NCI-H2171 (cell line): ENCODE results near the gene DPY19L2.
A peak's percentile ranks its signal among the peaks of the same experiment; 100 is the strongest.
"Not testable (repeated sequence)": the region's sequence is repeated elsewhere in the genome, so short reads cannot be mapped to it uniquely, and the experiment has no call there.

Experiments used
- DNase-seq: peaks from one replicate; lab custom pipeline; 2025; lab: John Stamatoyannopoulos, UW

The DPY19L2 gene

DNA sequence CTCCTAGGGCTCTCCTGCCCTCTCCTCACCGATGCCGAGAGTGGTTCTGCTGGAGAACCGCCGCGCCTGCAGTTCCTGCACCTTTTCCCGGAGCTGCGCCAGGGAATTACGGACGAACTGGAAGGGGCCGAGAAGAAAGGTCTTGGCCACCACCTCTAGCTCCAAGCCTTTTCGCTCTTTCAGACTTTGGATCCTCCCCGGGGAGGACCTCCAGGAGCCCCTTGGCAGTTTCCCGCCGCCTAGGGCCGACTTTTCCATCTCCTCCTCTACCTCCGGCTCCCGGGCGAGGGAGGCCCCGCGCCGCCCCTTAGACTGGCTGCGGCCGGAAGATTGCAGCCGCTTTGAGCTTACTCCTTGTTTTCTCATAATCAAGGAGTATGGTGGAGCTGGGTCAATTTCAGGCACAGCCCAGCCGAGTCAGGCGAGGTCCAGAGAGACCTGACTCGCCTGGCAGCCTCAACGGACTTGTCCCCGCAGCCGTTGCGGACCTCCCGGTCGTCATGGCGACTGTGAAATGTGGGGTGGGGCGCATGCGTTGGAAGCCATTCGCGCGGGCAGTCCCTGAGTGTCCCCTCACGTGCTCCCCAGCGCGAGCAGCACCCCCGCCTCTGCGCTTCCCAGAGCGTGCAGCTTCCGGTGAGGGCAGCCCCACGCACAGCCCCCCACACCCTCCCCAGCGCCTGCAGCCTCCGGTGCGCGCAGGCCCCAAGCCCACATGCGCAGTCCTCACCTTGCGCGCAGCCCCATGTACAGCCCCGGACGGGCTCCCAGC is at the start of gene DPY19L2:
TSS of gene DPY19L2 (minus strand) at position 466 of the 772 bp plus-strand sequence. CDS start at position 366, 100 bp downstream.
- peak; percentile 86 for DNase-seq

DNA sequence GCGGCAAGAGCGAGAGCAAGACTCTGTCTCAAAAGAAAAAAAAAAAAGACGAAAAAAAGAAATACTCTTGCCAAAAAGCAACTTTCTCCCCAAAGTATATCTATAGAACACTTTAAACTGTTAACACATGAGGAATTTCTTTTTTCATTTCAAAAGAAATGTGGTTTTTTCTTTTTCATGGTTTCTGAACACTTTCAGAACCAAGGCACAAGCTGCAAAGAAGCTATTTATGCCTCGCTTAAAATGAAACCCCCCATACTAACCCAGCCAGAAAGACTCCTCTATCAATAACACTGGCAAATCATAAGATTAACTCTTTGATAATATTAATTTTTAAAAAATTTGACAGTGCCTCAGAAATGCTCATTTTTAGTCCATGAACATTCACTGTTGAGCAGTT is 48.6 kb upstream of the DPY19L2 start:
- not testable (repeated sequence) for DNase-seq

DNA sequence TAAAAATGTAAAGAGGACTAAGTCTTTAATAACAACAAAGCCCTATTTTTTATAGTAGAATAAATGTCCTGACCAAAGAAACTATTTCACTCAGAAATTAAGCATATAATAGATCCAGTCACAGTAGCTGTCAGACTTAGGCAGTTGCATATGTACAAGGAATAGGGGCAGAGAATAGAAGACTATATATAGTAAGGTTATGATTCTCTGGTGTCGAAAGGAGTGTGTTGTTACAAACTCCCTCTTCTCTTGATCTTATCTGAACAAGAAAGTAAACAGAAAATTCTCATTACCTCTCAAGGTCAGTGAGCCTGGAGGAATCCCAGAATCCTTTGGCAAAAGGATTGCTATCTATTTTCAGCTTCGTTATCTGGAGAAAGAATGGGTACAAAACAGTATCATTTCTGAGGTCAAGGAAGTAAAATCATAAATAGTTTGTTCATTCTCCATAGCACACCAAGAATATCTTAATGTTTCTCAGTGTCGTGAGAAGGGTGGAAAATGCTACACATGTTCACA is 46.9 kb upstream of the DPY19L2 start:
- not testable (repeated sequence) for DNase-seq

DNA sequence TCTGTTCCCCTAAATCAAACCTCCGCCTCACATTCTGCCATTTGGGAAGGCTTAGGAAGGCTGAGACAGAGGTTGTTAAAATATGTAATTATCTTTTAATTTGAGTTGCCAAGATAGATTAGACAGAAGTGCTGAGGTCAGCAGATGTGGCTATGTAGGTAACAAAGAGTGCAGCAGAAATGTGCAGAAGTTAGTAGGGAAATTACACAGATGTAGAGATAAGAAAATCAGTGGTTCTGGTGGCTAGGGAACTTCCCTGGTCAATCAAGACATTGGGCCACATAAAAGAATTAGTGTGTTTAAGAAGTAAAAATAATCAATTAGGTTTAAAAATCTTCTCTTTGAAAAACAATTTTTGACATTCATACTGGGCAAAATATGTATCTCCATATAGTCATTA is 46.1 kb upstream of the DPY19L2 start:
- not testable (repeated sequence) for DNase-seq

DNA sequence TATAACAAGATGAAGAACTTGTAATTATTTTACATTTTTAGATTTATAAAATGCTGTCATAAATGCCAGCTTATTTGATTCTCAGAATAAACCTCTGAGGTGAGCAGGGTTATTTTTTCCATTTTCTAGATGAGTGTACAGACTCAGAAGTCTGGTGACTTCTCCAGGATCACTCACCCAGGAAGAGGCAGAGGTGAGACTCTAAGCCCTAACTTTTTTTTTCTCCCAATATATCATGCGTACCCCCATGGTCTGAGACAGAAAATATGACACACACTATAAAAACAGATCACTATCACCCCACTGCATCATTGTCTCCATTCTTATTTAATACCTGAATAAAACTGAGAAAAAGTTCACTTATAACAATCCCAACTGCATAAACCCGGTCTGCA is 45.4 kb upstream of the DPY19L2 start:
- DNase-seq, result not testable (repeated sequence)

DNA sequence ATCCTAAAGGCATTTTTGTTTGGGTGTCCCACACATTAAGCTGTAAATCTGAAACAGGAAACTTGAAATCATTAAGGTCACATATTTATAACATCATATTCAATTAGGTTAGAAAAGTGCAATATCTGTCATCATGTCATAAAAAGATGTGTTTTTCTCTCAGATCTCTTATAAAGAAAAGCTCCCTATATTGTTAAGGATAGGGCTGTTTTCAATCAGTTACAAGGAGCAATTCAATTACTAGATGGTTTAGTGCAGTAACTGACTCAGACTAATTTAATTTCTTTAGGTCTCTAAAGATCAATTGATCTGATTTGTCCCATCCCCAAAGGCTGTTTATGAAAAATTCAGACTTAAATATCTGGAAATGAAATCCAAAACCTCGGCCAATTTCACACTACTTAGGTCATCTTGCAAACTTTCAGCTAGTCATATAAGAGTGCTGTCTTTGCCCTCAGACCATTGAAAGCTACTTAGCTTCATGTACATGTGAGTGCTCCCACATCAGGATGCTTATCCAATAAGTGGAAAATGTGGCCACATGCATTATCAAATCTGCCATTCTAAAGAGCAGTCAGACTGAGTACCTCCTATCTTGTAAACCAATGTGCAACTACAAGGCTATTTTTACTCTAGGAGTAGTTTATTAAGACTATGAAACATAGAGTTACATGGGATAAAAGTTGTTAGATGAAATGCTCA is 44.8 kb upstream of the DPY19L2 start:
- not testable (repeated sequence) for DNase-seq

DNA sequence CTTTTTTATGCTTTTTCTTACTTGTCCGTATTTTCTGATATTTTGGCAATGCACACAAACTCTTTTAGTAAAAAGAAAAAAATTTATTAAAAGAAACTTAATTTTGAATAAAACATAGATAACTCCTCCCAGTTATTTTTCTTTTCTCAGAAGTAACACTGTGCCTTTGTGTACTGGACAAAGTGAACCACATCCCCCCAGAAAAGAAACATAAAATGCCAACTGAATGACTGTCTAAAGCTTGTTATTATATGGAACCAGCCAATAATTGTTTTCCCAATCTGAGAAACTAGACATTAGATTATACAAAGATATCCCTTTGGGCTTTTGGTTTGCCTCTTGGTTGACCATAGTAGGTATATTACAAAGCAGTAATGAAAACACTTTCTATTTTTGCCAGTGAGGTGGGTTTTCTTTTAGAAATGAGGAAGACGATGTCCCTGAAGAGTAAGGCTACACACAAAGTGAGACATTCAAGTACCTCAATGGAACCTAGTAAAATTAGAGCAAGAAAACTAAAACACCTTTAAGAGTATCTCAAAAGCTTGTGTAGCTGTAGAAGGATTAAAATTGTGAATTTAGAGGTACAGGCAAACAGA is 44.2 kb upstream of the DPY19L2 start:
- DNase-seq, result not testable (repeated sequence)

DNA sequence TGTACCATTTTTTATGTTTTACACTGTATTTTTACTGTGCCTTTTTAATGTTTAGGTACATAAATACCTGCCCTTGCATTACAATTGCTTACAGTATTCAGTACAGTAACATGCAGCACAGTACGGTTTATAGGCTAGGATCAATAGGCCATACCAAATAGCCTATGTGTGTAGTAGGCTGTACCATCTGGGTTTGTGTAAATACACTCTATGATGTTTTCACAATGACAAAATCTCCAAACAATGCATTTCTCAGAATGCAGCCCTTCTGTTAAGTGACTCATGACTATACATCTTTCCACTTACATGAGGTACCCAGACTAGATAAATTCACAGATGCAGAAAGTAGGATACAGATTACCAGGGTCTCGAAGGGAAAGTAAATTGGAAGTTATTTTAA is 43.0 kb upstream of the DPY19L2 start:
- DNase-seq, result not testable (repeated sequence)

DNA sequence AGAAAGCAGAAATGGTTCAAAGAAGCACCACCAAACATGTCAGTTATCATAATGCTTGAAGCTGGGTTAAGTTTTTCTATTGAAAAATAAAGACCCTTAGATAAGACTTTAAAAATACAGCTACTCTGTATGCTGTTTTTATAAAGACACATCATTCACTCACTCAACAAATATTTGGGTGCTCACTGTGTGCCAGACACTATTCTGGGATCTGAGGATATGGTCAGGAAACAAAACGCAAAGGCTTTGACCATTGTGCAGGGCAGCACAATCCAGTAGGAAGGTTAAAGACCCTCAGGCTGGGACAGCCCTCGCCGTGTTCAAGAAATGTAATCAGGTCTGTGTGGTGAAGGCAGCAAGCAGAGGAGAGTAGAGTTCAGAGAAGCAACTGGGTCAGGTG is 38.0 kb upstream of the DPY19L2 start:
- no peak for DNase-seq

DNA sequence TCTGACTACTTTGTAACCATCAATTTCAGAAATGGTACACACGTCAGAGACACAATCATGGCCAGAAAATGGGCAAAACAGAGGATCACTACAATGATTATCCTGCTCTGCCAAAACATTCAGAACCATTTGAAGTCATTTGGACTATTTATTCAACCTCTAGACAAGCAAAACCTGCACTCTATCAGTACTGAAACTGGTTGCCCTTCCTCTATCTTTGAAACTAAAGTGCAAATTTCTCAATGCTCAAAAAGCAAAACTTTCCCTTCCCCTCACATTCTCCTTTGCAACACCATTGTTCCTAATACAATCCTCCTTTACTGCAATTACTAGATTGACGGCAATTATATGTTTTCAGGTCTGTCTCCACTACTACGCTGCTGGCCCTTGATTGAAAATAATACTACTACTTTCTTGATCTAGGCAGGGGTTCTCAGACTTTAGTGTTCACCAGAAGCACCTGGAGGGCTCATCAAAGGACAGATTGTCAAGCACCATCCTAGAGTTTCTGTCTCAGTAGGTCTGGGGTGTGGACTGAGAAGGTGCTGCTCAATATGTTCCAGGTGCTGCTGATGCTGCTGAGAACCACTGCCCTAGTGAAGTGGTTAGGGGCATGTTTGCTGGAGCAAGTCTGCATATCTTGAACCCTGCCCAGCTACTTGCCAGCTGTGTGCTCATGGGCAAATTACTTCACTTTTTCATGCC is 31.5 kb upstream of the DPY19L2 start:
- DNase-seq, result not testable (repeated sequence)

DNA sequence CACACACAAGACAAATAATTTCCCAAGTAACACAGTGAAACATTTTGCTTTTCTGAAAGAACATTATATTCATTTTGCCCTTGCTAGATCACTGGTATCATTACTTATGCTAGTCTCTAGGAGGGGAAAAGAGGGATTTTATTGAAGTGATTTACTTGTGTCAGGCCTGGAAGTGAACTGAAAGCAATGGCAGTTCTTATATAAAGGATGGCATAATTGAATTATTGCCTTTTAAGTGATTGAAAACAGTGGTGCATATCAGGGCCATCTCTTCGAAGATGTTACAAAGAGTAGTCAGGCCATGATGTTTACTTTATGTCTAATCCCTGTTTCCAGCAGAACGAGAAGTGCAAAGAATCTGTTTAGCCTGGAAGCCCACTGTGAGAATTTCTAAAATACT is 30.7 kb upstream of the DPY19L2 start:
- not testable (repeated sequence) for DNase-seq

DNA sequence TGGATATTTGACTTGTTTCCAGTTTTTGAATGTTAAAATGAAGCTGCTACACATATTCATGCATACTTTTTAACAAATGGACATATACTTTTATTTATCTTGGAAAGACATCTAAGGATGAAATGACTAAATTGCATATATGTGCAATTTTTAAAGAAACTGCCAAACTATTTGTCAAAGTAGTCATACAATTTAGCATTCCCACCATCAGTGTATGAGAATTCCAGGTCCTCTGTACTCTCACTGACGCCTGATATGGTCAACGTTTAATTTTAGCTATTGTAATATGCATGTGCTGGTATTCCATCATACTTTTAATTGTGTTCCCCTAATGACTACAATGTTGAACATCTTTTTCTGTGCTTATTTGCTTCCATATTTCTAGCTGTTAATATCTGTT is 22.5 kb upstream of the DPY19L2 start:
- DNase-seq, result not testable (repeated sequence)

DNA sequence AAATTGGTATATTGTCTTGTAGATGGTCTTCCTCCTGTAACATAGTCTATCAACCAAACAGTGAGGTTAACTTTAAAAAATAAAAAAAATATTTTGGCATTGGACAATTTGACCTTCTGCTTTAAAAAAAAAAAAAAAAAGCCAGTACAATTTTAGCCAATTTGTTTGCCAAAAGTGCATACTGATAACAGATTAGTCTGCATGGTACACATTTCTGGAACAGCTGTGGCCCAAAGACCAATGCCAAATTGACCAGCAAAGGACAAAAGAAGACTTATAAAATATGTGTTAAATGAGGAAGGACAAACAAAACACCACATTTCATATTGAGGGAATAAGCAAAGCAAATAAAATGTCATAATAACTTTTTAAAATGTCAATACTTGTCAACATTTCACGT is 20.8 kb upstream of the DPY19L2 start:
- not testable (repeated sequence) for DNase-seq

DNA sequence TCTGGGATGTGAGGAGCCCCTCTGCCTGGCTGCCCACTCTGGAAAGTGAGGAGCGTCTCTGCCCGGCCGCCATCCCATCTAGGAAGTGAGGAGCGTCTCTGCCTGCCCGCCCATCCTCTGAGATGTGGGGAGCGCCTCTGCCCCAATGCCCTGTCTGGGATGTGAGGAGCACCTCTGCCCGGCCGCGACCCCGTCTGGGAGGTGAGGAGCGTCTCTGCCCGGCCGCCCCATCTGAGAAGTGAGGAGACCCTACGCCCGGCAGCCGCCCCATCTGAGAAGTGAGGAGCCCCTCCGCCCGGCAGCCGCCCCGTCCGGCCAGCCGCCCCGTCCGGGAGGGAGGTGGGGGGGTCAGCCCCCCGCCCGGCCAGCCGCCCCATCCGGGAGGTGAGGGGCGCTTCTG is 18.3 kb upstream of the DPY19L2 start:
- not testable (repeated sequence) for DNase-seq

DNA sequence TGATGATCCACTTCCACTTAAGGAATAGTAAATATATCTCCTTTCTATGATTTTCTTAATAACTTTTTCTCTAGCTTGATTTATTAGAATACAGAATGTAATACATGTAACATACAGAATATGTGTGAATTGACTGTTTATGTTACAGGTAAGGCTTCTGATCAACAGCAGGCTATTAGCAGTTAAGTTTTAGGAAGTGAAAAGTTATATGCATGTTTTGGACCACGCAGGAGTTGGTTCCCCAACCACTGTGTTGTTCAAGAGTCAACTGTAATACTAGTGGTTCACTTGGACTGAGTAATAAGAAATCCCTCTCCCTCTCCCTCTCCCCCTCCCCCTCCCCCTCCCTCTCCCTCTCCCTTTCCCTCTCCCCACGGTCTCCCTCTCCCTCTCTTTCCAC is 17.5 kb upstream of the DPY19L2 start:
- DNase-seq, result not testable (repeated sequence)

DNA sequence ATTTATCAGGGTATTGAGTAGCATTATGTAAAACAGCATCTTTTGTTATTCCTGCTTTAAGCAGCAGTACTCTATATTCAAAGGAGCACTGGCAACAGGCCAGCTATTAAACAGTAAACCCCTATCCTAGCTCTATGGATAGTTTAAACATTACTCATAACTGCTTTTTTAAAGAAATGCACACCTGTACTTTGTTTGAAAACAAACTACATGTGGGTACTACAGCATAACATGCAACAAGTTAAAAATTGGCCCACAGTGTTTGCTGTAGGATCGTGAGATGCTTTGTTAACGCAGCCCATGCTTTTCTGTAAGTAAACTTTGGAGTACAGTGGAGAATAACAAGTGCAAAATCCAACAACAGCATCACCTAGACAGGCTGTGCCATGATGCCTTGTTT is 14.3 kb upstream of the DPY19L2 start:
- DNase-seq, result not testable (repeated sequence)

DNA sequence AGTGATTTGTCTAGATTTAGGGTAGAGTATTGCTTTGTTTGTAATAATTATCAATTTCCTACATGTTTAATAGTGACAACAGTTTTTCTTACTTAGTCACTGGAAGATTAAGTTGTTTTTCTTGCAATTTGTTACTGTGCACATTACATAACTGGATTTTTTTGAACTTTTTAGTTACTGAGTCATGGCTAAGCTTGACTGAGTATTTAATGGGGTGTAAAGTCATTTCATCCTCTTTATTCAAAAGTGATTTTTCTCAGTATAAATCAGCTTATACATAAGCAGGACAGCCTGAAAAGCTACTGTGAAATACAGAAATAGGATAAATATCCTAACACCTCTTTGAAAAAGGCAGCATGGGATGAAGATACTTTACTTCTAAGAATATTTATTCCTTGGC is 12.5 kb upstream of the DPY19L2 start:
- not testable (repeated sequence) for DNase-seq

DNA sequence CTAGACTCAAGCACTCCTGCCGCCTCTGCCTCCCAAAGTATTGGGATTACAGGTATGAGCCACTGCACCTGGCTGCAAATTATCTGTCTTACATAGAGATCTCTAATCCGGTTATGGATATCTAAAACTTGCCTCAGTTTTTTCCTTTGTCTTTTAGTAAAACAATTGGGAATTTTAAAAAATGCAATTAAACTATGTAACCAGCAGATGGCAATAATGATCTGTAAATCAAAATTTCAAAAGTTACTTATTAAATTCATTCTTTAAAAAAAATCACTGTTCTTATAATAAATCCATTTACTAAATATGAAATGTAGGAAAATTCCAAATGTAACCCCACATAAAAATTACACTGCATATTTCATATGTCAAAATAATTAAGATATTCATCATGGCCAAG is 4.3 kb upstream of the DPY19L2 start:
- DNase-seq, result not testable (repeated sequence)

DNA sequence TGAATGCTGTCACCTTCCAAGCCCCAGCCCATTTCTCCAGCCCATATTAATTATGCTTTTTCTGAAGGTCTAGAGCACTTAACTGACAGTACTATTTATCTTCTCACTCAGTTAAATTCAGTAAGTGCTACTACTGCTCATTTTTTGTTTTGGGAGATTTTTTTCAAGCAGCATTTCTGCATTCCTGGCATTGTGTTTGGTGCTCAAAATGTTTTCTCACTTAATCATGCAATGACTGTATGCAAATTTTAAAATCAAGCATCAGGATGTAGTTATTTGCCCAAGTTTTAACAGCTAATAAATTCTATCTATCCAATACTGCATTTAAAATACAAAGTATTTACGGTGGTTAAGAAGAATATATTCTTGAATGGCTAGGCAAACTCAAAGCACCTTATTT is 1.6 kb upstream of the DPY19L2 start:
- DNase-seq, result not testable (repeated sequence)

DNA sequence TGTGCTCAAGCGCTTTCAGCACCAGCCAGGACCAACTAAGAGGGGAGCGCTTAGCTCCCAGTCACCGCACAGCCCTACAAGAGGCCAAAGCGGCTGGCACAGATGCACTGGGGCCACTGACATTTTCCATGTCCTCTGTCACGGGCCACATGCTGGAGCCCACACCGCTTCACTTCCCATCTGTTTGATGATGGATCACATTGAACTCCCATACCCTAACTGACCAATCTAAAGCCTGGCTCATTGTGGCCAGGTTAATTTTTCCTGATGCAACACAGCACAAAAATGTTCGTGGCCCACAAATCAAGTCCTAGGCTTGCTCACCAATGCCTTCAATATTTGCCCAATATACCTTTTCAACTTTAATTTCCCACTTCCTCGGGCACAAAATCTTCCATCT is 1.1 kb upstream of the DPY19L2 start:
- DNase-seq, result not testable (repeated sequence)

DNA sequence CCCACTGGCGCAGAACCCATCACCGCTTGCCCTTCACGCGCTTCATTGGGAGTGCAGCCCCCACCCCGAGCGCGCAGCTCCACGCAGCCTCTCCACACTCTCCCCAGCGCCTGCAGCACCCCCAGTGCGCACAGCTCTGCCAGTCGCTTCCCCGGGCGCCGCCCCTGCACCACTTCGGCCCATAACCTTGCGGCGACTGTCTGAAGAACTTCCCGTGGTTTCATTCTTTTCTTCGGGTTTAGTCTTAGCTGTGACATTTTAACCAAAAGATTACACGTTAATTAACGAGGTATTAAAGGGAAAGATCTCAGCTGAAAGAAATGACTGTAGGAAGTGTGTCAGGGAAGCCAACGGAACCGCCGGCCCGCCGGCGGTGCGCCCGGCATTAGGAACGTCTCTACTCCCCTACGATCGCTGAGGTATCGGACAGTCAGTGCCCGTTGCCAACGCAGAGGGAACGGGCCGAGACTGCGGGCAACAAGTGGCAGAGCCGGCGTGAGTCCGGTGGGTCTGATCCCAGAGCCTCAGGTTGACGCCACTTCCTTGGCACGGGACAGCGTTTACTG is 590 bp upstream of the DPY19L2 start:
- not testable (repeated sequence) for DNase-seq

DNA sequence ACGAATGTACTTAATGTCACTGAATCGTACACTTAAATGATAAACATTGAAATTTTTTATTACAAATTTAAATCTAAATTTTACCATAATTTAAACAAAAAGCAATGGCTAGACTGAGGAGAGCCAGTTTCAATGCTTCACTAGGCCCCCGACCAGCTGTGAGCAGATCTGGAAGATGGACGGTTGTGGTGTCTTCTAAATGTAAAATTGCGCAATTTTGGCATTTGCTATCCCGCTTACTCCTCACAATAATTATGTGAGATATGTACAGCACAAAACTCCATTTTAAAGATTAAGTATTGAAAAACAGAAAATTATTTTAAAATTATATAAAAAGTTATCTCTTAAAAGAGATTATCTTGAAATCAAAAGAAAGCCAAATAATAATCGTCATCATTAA is 5.3 kb downstream of the DPY19L2 start:
- DNase-seq, result not testable (repeated sequence)
